ENCODE measurements around the gene MYLK.

The MYLK gene

DNA sequence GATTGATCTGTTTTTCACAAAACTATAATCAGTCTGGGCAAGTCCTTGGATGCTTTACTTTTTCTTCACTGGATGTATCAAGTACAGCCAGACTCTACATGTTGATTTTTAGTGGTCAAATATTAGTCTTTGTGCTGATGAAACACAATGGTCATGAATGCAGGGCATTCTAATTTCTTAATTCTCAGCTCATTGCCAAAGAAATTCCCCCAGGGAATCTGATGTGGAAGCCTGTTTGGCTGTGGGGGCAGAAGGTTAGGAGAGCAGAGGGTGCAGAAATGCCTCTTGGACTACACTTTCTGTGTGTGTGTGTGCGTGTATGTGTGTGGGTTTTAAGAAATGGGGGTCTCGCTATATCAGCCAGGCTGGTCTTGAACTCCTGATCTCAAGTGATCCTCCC is 250.6 kb downstream of the MYLK start:
- DNase-seq (ENCODE audit: low read depth in 2 of 2) = peak; percentile 65 to 79
- H3K4me3 ChIP-seq (replicated peaks in 1 of 2; ENCODE audit: low read depth in 2 of 2, low read length in 2 of 2) = no peak overlapping the region
- TF ChIP-seq, protein P1, sequence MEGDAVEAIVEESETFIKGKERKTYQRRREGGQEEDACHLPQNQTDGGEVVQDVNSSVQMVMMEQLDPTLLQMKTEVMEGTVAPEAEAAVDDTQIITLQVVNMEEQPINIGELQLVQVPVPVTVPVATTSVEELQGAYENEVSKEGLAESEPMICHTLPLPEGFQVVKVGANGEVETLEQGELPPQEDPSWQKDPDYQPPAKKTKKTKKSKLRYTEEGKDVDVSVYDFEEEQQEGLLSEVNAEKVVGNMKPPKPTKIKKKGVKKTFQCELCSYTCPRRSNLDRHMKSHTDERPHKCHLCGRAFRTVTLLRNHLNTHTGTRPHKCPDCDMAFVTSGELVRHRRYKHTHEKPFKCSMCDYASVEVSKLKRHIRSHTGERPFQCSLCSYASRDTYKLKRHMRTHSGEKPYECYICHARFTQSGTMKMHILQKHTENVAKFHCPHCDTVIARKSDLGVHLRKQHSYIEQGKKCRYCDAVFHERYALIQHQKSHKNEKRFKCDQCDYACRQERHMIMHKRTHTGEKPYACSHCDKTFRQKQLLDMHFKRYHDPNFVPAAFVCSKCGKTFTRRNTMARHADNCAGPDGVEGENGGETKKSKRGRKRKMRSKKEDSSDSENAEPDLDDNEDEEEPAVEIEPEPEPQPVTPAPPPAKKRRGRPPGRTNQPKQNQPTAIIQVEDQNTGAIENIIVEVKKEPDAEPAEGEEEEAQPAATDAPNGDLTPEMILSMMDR (IDR thresholded peaks at IDR 0.05; ENCODE audit: low read depth, low read length) = no peak

DNA sequence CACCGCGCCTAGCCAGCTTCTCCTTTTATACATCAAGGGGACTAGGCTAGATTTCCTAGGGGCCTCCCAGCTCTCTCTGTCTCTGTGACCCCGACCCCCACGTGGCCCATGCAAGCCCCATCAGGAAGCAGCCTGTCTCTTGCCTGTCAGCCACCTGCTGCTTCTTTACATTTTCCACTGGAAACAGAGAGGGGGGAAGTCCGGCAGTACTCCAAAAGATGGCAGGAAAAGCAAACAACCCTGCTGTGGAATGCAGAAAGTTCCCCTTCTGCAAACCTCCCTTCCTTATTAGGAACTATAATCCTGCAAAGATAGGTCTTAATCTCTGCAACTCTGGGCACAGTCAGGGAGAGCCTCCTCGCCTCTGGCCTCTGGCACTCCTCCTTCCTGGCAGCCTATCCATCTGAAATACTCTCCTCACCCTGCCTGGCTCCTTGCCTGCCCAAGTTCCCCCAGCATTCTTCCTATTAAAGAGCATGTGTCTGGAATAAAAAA is 251.9 kb downstream of the MYLK start:
- TF ChIP-seq, protein P1 (IDR thresholded peaks at IDR 0.05; ENCODE audit: low read depth, low read length) = no peak
- no peak overlapping the region for H3K4me3 ChIP-seq (replicated peaks in 1 of 2; ENCODE audit: low read depth in 2 of 2, low read length in 2 of 2)
- peak in 1 of 2 donors; percentile 91 for DNase-seq (ENCODE audit: low read depth in 2 of 2)

DNA sequence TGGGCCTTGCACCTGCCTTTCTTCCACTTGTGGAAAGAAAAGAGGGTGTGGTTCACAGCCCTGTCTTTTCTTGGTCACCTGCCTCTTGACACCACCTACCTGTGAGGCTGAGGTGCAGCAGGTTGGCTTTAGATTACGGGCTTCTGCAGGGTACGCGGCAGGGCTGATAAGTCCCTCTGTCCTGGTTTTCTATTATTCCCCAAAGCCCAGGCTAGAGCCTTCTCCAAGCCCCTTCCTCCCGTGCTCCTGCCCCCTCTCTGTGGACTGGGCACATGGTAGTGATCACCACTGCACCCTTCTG is 254.4 kb downstream of the MYLK start:
- H3K4me3 ChIP-seq (replicated peaks in 1 of 2; ENCODE audit: low read depth in 2 of 2, low read length in 2 of 2) = no peak overlapping the region
- TF ChIP-seq, protein P1 (IDR thresholded peaks at IDR 0.05; ENCODE audit: low read depth, low read length) = no peak

GRCh38 chr3:123628996-123629746 is 255.0 kb downstream of the MYLK start:
- no peak for DNase-seq (ENCODE audit: low read depth in 2 of 2)
- no peak overlapping the region for H3K4me3 ChIP-seq (replicated peaks in 1 of 2; ENCODE audit: low read depth in 2 of 2, low read length in 2 of 2)
- TF ChIP-seq, protein P1 (IDR thresholded peaks at IDR 0.05; ENCODE audit: low read depth, low read length) = no peak

More for the DNA sequence above, 254.4 kb downstream of the MYLK start:
- DNase-seq (ENCODE audit: low read depth in 2 of 2) = no peak

DNA sequence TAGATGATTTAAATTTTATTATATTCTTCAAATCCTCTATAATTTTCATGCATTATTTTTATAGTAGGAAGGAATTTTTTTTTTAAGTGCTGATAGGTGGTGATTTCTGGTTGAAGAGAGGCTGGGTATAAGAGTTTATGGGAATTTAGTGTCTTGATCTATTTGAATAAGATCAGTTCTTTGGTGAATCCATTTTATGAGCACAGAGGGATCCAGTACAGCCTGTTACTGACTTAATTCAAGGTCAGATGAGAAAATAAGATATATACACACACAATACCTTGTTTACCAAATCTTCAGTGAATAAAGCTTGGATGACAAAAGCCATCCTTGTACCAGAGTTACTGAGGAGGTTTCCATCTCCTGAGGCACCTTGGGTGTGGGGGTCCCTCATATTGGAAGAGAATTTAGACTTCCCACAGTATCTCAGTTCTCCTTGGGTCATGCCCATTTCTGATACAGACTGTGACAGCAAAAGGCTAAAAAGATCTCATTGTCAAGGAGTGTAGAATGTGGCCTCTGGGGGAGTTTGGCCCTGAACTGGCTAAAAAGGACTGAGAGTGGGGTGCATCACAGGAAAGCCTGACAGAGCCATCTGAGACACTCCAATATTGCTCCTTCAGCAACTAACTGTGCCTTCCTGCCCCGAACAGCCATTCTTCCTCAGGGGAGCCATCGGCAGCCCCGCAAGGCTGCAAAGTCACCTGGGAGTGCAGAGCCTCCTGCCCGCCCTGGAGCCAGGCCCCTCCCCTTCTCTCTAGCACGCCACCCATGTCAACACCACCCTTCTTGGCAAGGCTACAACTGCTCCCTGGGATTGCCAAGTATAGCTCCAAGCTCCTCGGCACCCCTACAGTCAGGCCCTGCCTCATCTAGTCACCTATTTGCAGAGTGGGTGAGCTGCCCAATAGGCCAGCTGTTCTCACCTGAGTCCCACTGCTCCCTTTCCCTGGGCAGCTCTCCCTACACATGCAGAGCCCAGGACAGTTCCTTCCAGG is 256.2 kb downstream of the MYLK start:
- DNase-seq (ENCODE audit: low read depth in 2 of 2) = no peak
- H3K4me3 ChIP-seq (replicated peaks in 1 of 2; ENCODE audit: low read depth in 2 of 2, low read length in 2 of 2) = no peak overlapping the region
- TF ChIP-seq, protein P1 (IDR thresholded peaks at IDR 0.05; ENCODE audit: low read depth, low read length) = no peak

GRCh38 chr3:123626881-123627280 is 257.3 kb downstream of the MYLK start:
- DNase-seq (ENCODE audit: low read depth in 2 of 2) = no peak
- H3K4me3 ChIP-seq (replicated peaks in 1 of 2; ENCODE audit: low read depth in 2 of 2, low read length in 2 of 2) = no peak overlapping the region
- TF ChIP-seq, protein P1 (IDR thresholded peaks at IDR 0.05; ENCODE audit: low read depth, low read length) = no peak

Measured in cardiac fibroblast (primary cell).